GM20000 (cell line): ENCODE data around the gene BLTP2.

Source experiments
- DNase-seq: peaks from one replicate; pipeline ENCODE4 v3.0.0; 2012; ENCODE audit warnings: low spot score
- CTCF ChIP-seq: IDR thresholded peaks from 2 replicates; pipeline ENCODE4 v1.5.1; 2012; ENCODE audit warnings: mild to moderate bottlenecking, control low read depth; ENCODE audit errors: extremely low read depth, missing control alignments

BLTP2 gene

GRCh38 chr17:28644787-28645575 lies at the start of gene BLTP2:
Gene BLTP2 (minus strand): TSS chr17:28645158. CDS start chr17:28645056, 102 bp downstream.
- TF ChIP-seq CTCF, result no peak
- DNase-seq, result peak; percentile 99

GRCh38 chr17:28693869-28694268 lies 48.9 kb upstream of the BLTP2 start:
- no peak for DNase-seq
- TF ChIP-seq CTCF, result no peak

- TF ChIP-seq CTCF, result no peak
- no peak for DNase-seq
Observed at GRCh38 chr17:28689011-28689410, 44.1 kb upstream of the BLTP2 start.

- no peak for DNase-seq
- no peak for TF ChIP-seq CTCF
Observed at GRCh38 chr17:28688481-28688880, 43.5 kb upstream of the BLTP2 start.

- DNase-seq, result no peak
- TF ChIP-seq CTCF, result no peak
Observed at GRCh38 chr17:28686296-28686695, 41.3 kb upstream of the BLTP2 start.

GRCh38 chr17:28685366-28685765 lies 40.4 kb upstream of the BLTP2 start:
- TF ChIP-seq CTCF, result no peak

GRCh38 chr17:28684963-28685362 lies 40.0 kb upstream of the BLTP2 start:
- no peak for TF ChIP-seq CTCF
- DNase-seq, result no peak

More at GRCh38 chr17:28685366-28685765, 40.4 kb upstream of the BLTP2 start:
- DNase-seq, result no peak
